Measurements from ENCODE around the gene ACKR4. TPM values are rescaled to one million over a fixed set of nuclear protein-coding genes. Genes with fewer than 3 reads are reported as not detected.

ACKR4 gene
- not detected in 2 replicates for total RNA-seq

DNA sequence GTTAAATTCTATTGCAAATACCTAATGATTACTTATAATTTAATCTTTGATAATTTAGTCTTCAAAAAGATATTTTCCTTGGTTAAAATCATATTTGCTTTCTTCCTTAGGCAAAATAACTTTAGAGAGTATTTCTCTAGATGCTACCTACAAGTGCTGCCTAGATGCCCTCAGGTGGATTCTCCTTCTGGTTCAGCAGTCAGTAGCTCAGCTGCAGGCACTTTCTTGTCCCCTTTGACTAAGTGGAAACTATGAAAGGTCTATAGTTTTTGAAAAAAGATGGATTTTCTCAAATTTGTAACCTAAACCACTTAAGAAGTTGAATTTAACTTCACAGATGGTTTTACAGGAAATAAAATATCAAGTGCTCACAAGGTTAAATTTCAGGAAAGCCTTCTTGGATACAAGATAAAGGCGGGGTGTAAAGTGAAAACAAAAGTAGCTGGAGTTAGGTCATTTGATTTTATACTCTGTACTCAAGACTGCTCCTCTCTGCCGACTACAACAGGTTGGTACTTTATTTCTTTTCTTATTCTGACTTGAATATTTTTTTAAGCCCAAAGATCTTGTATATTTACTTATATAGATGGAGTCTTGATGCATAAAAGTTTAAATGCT is at the start of gene ACKR4:
ACKR4 (plus strand) TSS at position 455 of the 618 bp plus-strand sequence. CDS start 3,128 bp downstream, outside the sequence.

Other genes starting within 250 kb of the ACKR4 start
- 23.3 and 27.1 TPM in 2 replicates for gene DNAJC13, start 179.8 kb upstream of the ACKR4 start, total RNA-seq
- 15.5 and 19.5 TPM in 2 replicates for gene ACAD11, start 62.5 kb downstream of the ACKR4 start, total RNA-seq
- 24.4 and 33.4 TPM in 2 replicates for gene UBA5, start 63.1 kb downstream of the ACKR4 start, total RNA-seq
- gene NPHP3, start 125.1 kb downstream of the ACKR4 start, total RNA-seq = 14.6 and 15.3 TPM in 2 replicates